DMS53 treated with DMSO at 0.1 percent for 48 hours (cell line): ENCODE results near the gene PDLIM1.

Experiments
- DNase-seq: peaks from one replicate; lab custom pipeline; 2025; ENCODE audit not compliant: unreplicated experiment; lab: John Stamatoyannopoulos, UW

Gene PDLIM1

DNA sequence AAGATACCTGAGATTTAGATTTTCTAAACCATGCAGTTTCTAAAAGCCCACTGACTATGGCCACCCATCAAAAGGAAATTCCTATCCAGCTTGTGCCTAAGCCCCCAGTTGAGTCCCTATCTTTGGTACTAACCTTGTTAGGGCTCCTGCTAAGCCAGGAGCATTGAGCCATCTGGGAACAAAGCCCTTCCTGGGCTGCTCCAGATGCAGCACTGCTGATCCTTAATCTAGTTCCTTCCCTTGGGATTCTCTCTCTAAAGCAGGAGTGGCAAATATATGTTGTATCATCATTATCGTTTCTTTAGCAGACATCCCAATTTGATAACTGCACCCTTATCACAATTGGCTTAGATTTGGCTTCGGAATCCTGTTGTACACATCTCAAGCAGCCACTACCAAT lies 24.7 kb upstream of the PDLIM1 start:
- DNase-seq: no peak

DNA sequence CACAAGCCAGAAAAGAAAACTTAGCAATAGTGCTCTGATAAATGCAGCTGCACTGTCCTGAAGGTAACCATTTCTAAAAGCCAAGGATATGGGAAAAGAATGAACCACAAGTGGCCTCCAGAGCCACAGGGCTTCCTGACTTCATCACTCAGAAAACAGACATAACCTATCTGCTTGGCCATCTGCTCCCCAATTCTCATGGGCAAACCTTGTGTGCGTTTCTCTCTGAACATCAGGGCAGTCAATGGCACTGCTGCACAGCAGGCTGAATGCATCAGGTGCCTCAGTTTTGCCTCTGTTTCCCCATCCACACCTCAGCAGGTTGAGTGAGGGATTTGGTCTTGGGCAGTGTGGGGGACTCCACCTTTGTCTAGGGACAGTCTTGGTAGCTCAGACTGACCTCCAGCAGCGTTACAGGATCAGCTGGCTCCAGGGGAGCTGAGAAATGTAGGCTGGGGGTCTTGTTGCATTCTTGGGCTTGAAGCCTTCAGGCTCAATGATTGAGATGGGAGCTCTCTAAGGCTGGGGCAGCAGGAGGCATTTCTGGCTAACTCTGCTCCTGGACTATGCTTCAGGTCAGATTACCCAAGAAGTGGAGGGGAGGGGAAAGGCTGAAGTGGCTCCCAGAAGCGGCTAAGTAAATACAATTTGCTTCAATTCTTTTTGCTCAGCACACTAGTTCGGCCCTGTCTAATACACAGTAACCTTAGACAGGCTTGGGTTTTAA lies 23.6 kb upstream of the PDLIM1 start:
- DNase-seq: peak; percentile 19

DNA sequence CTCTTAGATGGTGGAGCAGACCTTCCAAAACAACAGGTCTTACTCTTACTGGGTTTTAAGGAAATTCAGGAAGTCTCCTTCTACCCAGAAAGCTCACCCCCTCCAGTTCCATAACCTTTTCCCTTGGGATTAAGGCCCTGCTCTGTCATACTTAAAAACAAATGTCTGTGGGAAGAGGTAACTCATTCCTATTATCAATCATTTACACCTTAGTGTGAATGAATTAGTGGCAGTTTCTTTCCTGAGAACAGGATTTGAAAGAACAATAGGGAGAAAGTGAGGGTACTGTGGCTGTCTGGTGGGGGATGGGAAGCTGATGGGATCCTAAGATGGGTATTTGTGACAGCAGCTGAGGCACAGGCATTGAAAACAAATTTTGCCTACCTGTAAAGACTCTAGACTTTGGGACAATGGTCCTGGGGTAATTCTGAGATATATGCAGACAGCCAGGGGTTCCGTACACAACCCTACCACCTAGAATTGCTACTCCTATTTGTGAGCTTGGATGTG lies 22.2 kb upstream of the PDLIM1 start:
- no peak for DNase-seq

DNA sequence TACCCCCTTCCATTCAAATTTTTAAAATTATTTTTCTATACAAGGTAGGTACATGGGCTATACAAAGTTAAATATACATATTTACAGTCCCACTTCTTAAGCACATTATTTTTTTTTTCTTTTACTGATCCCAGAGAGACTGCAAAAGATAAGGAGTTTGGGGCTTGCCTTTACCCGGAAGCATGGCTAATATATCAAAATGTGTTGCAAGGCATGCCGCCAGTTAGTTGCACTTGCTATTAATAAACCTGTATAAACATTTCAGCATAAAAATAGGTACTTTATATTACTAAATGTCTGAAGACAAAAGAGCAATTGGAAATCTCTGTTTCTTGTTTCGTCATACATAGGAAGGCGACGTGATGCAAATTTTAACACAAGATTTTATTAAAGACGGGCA lies 21.5 kb upstream of the PDLIM1 start:
- no peak for DNase-seq

DNA sequence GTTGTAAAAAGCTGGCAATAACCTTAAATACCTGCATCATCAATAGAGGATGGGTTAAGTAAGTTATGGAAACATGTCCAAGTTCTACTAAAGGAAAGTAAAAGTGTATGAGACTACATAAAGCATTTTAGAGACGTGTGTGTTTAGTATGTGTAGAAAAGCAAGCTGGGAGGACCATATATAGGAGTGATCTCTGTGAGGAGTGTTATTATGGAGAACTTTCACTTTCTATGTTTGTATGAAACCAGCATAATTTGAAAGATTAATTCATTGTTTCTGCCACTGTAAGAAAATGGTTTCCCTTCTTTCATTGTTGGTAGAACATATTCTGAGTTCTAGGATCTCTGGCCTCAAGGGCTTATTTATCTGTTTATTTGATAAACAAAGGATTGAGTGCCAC lies 19.2 kb upstream of the PDLIM1 start:
- no peak for DNase-seq

DNA sequence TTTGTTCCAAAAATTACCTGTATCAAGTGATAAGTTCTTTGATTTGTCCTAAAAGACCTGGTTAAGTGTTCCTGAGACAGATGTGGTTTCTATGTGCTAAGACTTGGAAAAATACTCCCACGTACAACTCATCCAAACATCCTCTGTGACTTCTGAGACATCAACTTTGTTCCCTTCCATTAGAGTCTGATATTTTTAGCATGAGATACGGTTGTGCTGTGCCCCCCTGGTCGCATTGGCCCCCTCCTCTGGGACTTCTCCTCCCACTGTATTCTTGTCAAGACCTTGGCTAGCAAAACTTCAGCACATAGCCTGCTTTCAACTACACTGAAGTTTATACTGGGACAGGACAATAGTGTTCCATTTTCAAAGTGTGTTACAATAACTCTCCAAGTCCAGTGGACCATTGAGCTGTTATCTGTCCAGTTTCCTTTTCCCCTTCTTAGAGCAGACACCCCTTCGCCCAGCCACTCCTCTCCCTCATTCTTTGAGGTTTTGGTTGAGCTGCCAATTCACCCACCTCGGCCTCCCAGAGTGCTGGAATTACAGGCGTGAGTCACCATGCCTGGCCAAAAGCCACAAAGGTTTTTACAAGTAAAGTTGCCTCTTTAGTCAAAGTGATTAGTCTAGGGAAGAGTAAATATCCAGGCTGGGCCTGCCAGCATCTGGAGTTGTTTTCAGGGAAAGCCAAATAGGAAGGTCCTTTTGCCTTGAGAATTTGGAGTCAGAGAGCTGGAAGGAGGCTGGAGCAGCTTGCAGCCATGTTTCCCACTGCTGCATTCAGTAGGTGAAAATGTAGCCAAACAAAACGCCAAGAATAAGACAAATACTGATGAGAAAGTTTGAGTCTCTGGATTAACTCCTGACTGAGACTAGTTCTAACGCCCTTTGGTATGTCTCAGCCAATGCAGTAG lies 17.8 kb upstream of the PDLIM1 start:
- no peak for DNase-seq

DNA sequence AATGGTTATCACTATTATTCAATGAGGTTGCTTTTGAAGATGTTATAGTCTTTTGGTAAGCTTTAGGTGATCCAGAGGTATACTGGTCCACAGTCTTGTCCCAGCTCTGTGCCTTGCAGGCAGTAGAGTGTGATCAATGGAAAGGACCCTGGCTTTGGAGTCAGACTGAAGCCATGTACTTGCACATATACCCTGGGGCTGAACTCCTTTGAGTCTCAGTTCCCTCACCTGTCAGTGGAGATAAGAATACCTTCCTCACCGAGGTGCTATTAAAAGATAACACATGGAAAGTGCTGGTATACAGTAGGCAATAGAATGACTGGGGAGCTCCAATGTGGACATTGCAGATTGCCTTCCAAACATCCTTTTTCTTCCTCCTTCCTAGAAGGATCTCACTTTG lies 16.0 kb upstream of the PDLIM1 start:
- DNase-seq: no peak

DNA sequence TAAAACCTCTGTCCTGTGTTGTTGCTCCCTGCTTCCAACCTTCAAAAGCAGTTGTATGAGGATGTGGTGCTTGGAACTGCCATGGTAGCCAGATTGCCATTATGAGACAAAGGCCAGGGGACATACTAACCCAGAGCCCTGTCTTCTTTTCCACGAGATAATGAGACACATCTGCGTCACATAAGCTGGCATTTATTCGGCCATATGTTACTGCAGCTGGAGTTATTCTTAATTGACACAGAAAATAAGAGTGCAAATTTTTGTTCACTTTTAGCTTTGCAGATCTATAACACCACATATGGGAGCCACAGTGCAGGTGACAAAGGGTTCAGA lies 15.5 kb upstream of the PDLIM1 start:
- no peak for DNase-seq

DNA sequence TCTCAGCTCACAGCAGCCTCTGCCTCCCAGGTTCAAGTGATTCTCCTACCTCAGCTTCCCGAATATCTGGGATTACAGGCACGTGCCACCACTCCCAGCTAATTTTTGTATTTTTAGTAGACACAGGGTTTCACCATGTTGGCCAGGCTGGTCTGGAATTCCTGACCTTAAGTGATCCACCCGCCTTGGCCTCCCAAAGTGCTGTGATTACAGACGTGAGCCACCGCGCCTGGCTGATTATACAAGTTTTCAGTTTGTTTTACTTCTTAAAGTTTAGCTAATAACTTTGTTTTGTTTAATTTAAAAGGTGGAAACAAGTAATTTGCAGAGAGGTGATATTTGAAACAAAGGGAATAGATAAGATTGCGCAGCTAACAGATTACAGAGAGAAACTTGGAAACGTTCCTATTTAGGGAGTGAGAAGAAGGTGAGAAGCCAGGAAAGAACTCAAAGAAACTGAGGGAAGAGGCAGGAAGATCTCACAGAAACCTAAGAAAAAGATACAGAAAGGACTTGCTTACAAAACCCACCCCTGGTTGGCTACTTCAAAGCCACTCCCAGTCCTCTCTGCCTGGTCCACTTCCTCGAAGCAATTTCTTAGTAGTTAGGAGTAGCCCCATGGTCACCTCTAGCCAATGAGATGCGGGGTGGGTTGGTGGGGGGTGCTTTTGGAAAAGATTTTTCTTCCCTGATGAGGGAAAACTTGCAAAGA lies 15.0 kb upstream of the PDLIM1 start:
- DNase-seq: no peak

DNA sequence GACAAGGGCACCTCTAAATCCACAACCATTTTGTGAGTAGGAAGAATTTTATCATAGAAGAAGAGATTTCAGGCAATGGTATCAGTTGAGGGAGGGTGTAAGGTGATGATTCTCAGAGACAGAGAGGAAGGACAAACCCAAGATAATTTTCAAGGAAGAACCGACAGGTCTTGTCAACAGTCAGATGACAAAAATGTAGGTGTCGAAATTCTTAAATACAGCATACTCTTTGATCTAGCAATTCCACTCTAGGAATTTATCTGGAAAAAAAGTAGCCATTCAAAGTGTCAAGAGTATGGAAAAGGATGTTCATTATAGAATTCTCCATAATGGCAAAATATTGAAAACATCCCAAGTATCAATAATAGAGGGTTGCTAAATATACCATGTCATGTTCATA lies 14.2 kb upstream of the PDLIM1 start:
- no peak for DNase-seq

DNA sequence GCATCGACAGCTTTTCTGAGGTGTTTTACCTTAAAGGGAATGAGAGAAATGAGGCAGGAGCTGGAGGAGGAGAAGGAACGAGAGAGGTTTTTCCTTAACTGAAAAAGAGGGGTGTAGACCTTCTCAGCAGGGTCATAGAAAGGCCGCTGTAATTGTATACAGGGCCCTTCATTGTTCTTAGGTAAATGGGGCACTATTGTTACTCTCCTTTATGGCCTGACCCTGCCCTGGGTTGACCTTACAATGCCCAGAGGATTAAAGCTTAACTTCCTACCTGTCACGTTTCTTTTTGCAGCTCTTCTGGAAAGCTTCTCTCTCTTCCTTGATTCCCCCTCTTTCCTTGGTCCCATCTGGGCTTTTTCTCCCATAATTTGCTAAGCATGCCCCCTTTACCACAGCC lies 13.7 kb upstream of the PDLIM1 start:
- no peak for DNase-seq

DNA sequence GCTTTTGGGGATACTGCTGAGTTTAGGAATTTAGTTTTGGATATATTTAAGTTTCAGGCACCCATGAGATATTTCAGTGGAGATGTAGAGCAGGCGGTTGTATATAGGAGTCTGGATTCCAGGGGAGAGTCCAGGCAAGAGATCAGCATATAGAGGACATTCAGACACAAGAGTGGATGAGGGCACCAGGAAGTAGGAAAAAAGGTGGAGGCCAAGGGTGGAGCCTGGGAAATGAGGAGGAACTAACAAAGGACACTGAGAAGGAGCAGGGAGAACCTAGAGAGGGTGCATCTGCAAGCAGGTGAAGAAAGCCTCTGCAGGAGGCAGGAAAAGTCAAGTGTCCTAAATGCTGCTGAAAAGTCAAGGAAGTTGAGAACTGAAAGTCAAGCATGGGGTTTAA lies 13.1 kb upstream of the PDLIM1 start:
- DNase-seq: no peak

DNA sequence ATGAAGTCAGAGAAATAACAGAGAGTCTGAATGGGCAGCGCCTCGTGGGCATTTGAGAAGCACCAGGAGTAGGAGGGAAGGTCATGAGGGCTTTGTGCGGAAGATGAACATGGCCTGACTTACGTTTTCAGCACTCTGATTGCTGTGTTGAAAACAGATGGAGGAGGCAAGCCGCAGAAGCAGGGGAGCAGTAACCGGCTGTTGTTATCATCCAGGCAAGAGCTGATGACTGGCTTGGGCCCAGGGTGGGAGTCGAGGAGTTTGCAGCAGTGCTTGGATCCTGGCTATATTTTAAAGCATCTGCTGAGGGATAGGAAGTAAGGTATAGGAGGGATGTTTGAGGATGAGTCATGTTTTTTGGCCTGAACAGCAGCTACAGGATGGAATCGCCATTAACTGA lies 12.7 kb upstream of the PDLIM1 start:
- DNase-seq: no peak

DNA sequence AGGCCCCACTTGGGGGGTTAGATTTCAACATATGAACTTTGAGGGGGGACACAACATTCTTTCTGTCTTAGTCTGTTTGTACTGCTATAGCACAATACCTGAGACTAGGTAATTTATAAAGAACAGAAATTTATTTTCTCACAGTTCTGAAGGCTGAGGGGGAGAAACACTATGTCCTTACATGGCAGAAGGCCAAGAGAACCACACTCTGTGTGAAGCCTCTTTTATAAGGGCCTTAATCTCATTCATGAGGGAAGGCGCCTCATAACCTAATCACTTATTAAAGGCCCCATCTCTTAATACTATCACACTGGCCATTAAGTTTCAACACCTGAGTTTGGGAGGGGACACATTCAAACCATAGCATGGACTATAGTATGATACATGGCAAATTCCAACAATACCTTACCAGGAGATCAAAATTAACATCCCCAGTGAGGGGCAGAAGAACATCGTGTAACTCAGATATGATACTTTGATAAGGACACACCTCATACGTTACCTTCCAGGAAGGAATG lies 9.3 kb upstream of the PDLIM1 start:
- DNase-seq: no peak

DNA sequence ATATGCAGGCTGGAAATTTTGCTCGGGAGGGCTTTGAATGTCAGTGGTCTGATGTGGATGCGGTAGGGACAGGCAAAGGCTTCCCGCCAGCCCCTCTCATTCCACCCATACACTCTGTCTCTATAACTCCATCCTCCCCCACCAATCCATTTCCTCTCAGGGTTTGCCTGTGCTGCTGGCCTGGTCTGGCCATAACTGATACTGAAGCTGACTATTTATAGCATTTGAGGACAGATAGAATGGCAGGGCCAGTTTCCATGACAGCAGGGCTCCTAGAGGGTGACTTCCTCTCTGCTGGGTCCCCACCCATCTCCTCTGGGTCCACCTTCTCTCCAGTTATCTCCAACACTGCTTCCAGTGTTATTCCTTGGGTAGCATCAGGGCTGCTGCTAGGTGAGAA lies 6.6 kb upstream of the PDLIM1 start:
- no peak for DNase-seq

DNA sequence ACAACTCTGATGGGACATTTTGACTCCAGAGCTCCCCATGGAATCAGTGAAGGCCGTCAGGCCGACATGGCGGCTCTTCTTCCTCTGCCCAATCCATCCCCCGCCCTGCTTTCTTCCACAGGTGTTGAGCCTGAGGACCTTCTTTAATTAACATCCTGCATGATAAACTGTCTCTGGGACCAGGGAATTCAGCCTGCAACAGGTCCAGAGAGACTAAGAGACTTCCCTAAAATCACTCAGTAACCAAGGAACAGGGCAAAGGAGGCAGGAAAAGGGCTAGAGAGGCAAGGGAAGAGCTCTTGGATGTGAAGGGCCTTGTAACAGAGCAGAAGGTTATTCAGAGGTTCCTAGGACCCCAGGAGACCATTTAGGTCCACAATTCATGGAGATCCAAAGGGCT lies 6.0 kb upstream of the PDLIM1 start:
- DNase-seq: no peak

DNA sequence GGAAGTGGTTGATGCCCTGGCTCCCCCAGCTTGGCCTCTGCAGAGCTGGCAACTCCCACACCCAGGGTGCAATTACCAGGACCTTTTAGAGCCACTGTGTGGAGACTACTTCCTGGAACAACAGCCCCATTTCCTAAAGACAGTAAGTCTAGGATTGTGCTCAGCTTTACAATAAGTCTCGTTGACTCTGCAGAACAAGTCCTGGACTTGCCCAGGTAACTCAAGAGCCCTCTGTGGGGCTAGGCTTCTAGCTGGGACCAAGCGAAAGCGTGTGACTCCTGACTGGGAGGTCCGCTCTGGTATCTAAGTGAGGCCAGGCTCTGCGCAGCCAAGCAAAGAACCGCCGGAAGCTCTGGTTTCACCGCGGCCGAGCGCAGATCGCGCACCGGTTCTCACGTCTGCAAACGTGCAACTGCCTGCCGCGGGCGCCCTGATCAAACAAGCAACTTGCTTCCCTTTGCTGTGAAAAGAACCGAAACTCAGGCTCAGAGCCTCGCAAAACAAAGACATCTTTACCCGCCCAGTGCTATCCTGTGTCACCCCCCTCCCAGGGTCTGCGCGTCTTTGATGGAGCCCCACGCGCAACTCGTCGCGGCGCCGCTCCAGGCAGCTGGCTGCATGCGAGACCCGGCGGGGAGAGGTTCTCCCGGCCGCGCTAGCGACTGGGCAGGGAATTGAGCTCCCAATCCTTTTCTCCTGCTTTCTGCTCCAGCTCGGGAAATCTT lies 4.4 kb upstream of the PDLIM1 start:
- peak; percentile 86 for DNase-seq

DNA sequence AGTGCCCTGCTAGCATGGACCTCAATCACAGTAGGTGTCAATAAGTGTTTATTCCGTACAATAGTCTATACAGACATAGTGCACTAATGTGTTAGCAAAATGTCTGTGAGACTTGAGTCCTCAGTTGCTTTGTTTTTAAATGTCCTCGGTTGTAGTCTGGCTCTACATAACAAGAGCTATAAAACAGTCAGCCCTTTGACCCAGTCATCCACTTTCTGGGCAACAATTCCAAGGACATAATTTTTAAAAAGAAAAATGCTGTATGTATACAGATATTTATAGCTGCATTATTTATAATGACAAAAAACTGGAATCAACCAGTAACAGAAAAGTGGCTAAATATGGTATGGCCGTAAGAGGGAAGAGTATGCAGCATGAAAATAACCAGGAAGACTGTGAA lies 2.8 kb upstream of the PDLIM1 start:
- DNase-seq: no peak

DNA sequence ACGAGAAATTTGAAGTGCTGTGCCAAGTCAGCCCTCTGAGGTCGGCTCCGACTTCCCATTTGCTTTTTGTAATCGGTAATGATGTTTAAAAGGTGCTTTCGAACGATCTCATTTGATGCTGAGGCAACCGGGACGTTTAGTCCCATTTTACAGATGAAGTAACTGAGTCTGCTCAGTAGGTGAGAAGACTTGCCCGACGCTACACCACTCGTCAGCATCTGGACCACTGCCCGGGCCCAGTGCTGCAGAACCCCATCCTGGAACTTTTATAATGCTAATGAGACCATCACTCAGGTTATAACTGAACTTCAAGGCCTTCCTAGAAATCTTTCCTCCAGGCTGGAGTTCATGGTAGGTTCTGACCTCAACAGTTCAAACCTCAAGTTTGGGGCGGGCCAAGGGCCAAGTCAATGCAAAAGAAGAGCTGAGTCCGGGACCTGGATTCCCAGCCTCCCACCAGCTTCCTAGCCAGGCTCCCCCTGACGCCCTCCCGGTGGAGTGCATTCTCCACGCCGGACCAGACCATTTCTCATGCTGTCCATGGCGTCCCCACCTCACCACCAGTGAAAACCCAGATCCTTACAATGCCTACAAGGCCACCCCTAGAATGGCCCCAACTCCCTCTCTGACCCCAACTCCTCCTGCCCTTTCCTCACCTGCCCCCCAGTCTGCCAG lies 699 bp upstream of the PDLIM1 start:
- no peak for DNase-seq

DNA sequence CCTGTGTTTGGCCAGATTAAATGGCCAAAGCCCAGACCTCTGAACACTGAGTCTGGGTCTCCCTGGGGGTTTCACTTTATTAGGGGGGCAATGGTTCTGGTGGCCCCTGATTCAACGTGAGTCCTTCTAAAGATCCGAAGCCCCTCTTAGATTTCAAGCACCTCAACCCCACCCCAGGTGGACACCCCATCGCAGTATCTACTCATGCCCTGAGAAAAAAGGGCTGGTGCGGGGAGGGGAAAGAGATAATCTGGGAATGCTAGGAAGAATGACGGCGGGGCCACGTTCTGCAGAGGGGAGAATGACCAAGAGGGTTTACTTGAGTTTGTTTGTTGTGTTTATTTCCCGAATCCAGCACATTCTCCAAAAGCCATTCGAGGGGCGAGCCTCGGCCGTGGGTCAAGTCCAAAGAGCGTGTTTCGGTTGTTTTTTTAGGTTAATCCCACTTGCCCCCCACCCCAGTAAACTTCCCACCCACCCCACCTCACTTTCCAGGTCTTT lies 832 bp downstream of the PDLIM1 start:
- DNase-seq: no peak
